Stimulated activated effector memory CD8-positive, alpha-beta T cell treated with anti-CD3 and anti-CD28 coated beads, Interleukin-12 subunit alpha, Interleukin-12 subunit beta, amount 100 ng/mL, for 72 hours (primary cell): ENCODE data around the gene S100A6.
A peak's percentile ranks its signal among the peaks of the same experiment; 100 is the strongest.

ENCODE experiments used
- ATAC-seq: fragments of 150-1000 bp; cut with Tn5 transposase; 2 replicates; pipeline ENCODE4 v1.10.0; 2021
- DNase-seq, 2 donors: peaks; one replicate each; pipeline ENCODE4 v3.0.0; 2021 to 2022; ENCODE audit warnings: low spot score in 2 of 2
- H3K27ac Mint-ChIP-seq: one replicate; pipeline ENCODE4 v1.8.0; 2022; ENCODE audit warnings: mild to moderate bottlenecking, mixed read lengths
- H3K36me3 Mint-ChIP-seq: one replicate; pipeline ENCODE4 v1.8.0; 2022; ENCODE audit warnings: mild to moderate bottlenecking, mixed read lengths
- H3K4me1 Mint-ChIP-seq: one replicate; pipeline ENCODE4 v1.8.0; 2022; ENCODE audit warnings: mixed read lengths
- H3K4me3 Mint-ChIP-seq: one replicate; pipeline ENCODE4 v1.8.0; 2022; ENCODE audit warnings: mild to moderate bottlenecking, mixed read lengths
- H3K9me3 Mint-ChIP-seq: one replicate; pipeline ENCODE4 v1.8.0; 2022; ENCODE audit warnings: mixed read lengths

The S100A6 gene

GRCh38 chr1:153553096-153553495 is 17.3 kb upstream of the S100A6 start:
- H3K27ac Mint-ChIP-seq: peak overlapping the region; percentile 74
- ATAC-seq (no peak), DNase-seq (no peak)
- H3K9me3 Mint-ChIP-seq: no peaks in the 10 kb centered on the region
- H3K36me3 Mint-ChIP-seq: peaks cover 4% of the 10 kb centered on the region
- peaks cover 20% of the 10 kb centered on the region for H3K4me1 Mint-ChIP-seq
- H3K4me3 Mint-ChIP-seq: no peak overlapping the region

GRCh38 chr1:153552335-153552734 is 16.5 kb upstream of the S100A6 start:
- no peaks in the 10 kb centered on the region for H3K9me3 Mint-ChIP-seq
- H3K4me3 Mint-ChIP-seq: no peak overlapping the region
- no peak for ATAC-seq
- H3K27ac Mint-ChIP-seq: no peak overlapping the region
- no peak for DNase-seq
- peaks cover 4% of the 10 kb centered on the region for H3K36me3 Mint-ChIP-seq
- H3K4me1 Mint-ChIP-seq: peaks cover 27% of the 10 kb centered on the region

GRCh38 chr1:153550827-153551500 is 15.2 kb upstream of the S100A6 start:
- DNase-seq: no peak
- Mint-ChIP-seq H3K9me3 (no peaks in the 10 kb centered on the region), H3K36me3 (peaks cover 5% of the 10 kb centered on the region), H3K4me3 (no peak overlapping the region), H3K4me1 (peaks cover 39% of the 10 kb centered on the region), H3K27ac (no peak overlapping the region)
- ATAC-seq: no peak

- Mint-ChIP-seq H3K27ac (peak overlapping the region; percentile 20), H3K4me3 (no peak overlapping the region), H3K36me3 (peaks cover 11% of the 10 kb centered on the region), H3K4me1 (peaks cover 45% of the 10 kb centered on the region), H3K9me3 (no peaks in the 10 kb centered on the region)
- no peak for DNase-seq
- ATAC-seq: no peak
Measured at GRCh38 chr1:153550398-153550758, 14.6 kb upstream of the S100A6 start.

GRCh38 chr1:153549741-153550397 is 14.1 kb upstream of the S100A6 start:
- DNase-seq: no peak
- peak overlapping the region; percentile 20 for H3K27ac Mint-ChIP-seq
- no peak overlapping the region for H3K4me3 Mint-ChIP-seq

GRCh38 chr1:153548722-153549688 is 13.2 kb upstream of the S100A6 start, which contains the start of gene S100A3:
Gene S100A3 (minus strand): TSS chr1:153549258. CDS start chr1:153548485, 773 bp downstream.
- H3K27ac Mint-ChIP-seq: peak within 1 kb of the TSS; percentile 65
- no peaks in the 10 kb centered on the region for H3K9me3 Mint-ChIP-seq
- H3K4me3 Mint-ChIP-seq: no peak within 1 kb of the TSS
- ATAC-seq: no peak
- no peak for DNase-seq
- H3K36me3 Mint-ChIP-seq: peaks cover 24% of the 10 kb centered on the region
- H3K4me1 Mint-ChIP-seq: peaks cover 59% of the 10 kb centered on the region

More at GRCh38 chr1:153549741-153550397, 14.1 kb upstream of the S100A6 start:
- Mint-ChIP-seq H3K36me3 (peaks cover 16% of the 10 kb centered on the region), H3K9me3 (no peaks in the 10 kb centered on the region), H3K4me1 (peaks cover 50% of the 10 kb centered on the region)
- ATAC-seq: no peak

GRCh38 chr1:153547560-153548551 is 12.1 kb upstream of the S100A6 start:
- H3K27ac Mint-ChIP-seq: peak overlapping the region; percentile 65
- no peaks in the 10 kb centered on the region for H3K9me3 Mint-ChIP-seq
- no peak for ATAC-seq
- DNase-seq: no peak
- peaks cover 36% of the 10 kb centered on the region for H3K36me3 Mint-ChIP-seq
- no peak overlapping the region for H3K4me3 Mint-ChIP-seq
- H3K4me1 Mint-ChIP-seq: peaks cover 61% of the 10 kb centered on the region

- ATAC-seq: no peak
- H3K4me3 Mint-ChIP-seq: peak overlapping the region; percentile 99
- peaks cover 43% of the 10 kb centered on the region for H3K36me3 Mint-ChIP-seq
- no peaks in the 10 kb centered on the region for H3K9me3 Mint-ChIP-seq
- peak overlapping the region; percentile 98 for H3K27ac Mint-ChIP-seq
- H3K4me1 Mint-ChIP-seq: peaks cover 69% of the 10 kb centered on the region
- no peak for DNase-seq
Measured at GRCh38 chr1:153546796-153547559, 11.2 kb upstream of the S100A6 start.

- Mint-ChIP-seq H3K27ac (peak overlapping the region; percentile 98), H3K36me3 (peaks cover 47% of the 10 kb centered on the region), H3K4me3 (peak overlapping the region; percentile 99), H3K4me1 (peaks cover 75% of the 10 kb centered on the region), H3K9me3 (no peaks in the 10 kb centered on the region)
- ATAC-seq: no peak
- no peak for DNase-seq
Measured at GRCh38 chr1:153546371-153546770, 10.6 kb upstream of the S100A6 start.

GRCh38 chr1:153545067-153546055 is 9.6 kb upstream of the S100A6 start, which contains the start of gene S100A4:
Gene S100A4 (minus strand): TSS chr1:153545806. CDS start chr1:153544794, 1,012 bp downstream.
- DNase-seq (peak; percentile 73 to 92), ATAC-seq (peak; percentile 87)
- Mint-ChIP-seq H3K27ac (peak within 1 kb of the TSS; percentile 98), H3K4me3 (peak within 1 kb of the TSS; percentile 99), H3K36me3 (peaks cover 54% of the 10 kb centered on the region), H3K4me1 (peaks cover 86% of the 10 kb centered on the region), H3K9me3 (no peaks in the 10 kb centered on the region)

GRCh38 chr1:153544453-153545066 is 8.8 kb upstream of the S100A6 start:
- Mint-ChIP-seq H3K4me1 (peaks cover 94% of the 10 kb centered on the region), H3K4me3 (peak overlapping the region; percentile 99), H3K27ac (peak overlapping the region; percentile 98), H3K9me3 (no peaks in the 10 kb centered on the region), H3K36me3 (peaks cover 54% of the 10 kb centered on the region)
- DNase-seq: no peak
- no peak for ATAC-seq

- no peak for DNase-seq
- ATAC-seq: no peak
- H3K4me3 Mint-ChIP-seq: peak overlapping the region; percentile 99
- H3K36me3 Mint-ChIP-seq: peaks cover 54% of the 10 kb centered on the region
- peaks cover 94% of the 10 kb centered on the region for H3K4me1 Mint-ChIP-seq
- H3K27ac Mint-ChIP-seq: peak overlapping the region; percentile 98
- no peaks in the 10 kb centered on the region for H3K9me3 Mint-ChIP-seq
Measured at GRCh38 chr1:153543736-153544135, 7.9 kb upstream of the S100A6 start.
